Caco-2 (cell line): ENCODE results near the gene SYTL5. TPM values are rescaled to one million over a fixed set of nuclear protein-coding genes. Genes with fewer than 3 reads are reported as not detected.

ENCODE experiments used
- BruUV-seq: library from RNA; stranded (reverse); fragments of 400-500 nt; replicated peaks from 2 replicates; lab custom pipeline; 2021; lab: Mats Ljungman, UMichigan
- CTCF ChIA-PET: fragments of 300-600 bp; sonication (Branson Sonifier 250); formaldehyde crosslinking; loops from one replicate; lab custom pipeline; 2022; ENCODE audit warnings: antibody characterized with exemption; lab: Charles Lee
- POLR2A ChIA-PET: fragments of 300-600 bp; sonication (Branson Sonifier 250); formaldehyde crosslinking; loops from one replicate; lab custom pipeline; 2022; ENCODE audit warnings: antibody characterized with exemption; lab: Charles Lee
- DNase-seq, 2 experiments: peaks; one replicate each; pipeline versions ENCODE4 v3.0.0 to v3.0.0-alpha.2; 2020 to 2022
- H3K27me3 ChIP-seq: replicated peaks from 2 replicates; pipeline ENCODE4 v1.6.0; 2011; ENCODE audit warnings: low read length; ENCODE audit not compliant: control insufficient read depth, insufficient read depth
- H3K36me3 ChIP-seq: 2 replicates; pipeline ENCODE4 v1.5.1; 2011; ENCODE audit warnings: low read length; ENCODE audit not compliant: control insufficient read depth, insufficient read depth
- H3K4me1 ChIP-seq: fragments of 250-450 bp; sonication (Bioruptor Pico); 2 replicates; pipeline ENCODE4 v1.5.1; 2020; ENCODE audit warnings: mild to moderate bottlenecking
- H3K4me3 ChIP-seq: 2 replicates; pipeline ENCODE4 v1.5.1; 2011; ENCODE audit warnings: low read depth, mild to moderate bottlenecking, control low read depth, low read length
- H3K9me3 ChIP-seq: fragments of 250-450 bp; sonication (Bioruptor Pico); 2 replicates; pipeline ENCODE4 v1.5.1; 2020; ENCODE audit warnings: mild to moderate bottlenecking, moderate library complexity
- H3K27ac Mint-ChIP-seq: one replicate; pipeline ENCODE4 v1.8.0; 2022; ENCODE audit warnings: mixed read lengths; ENCODE audit not compliant: unreplicated experiment
- H3K27me3 Mint-ChIP-seq: one replicate; pipeline ENCODE4 v1.8.0; 2022; ENCODE audit warnings: mixed read lengths; ENCODE audit not compliant: insufficient read depth, unreplicated experiment
- H3K36me3 Mint-ChIP-seq: one replicate; pipeline ENCODE4 v1.8.0; 2022; ENCODE audit warnings: mild to moderate bottlenecking, mixed read lengths; ENCODE audit not compliant: insufficient read depth, unreplicated experiment
- H3K4me1 Mint-ChIP-seq: one replicate; pipeline ENCODE4 v1.8.0; 2022; ENCODE audit warnings: low read depth, mixed read lengths; ENCODE audit not compliant: unreplicated experiment
- H3K4me3 Mint-ChIP-seq: one replicate; pipeline ENCODE4 v1.8.0; 2022; ENCODE audit warnings: mild to moderate bottlenecking, moderate library complexity, mixed read lengths; ENCODE audit not compliant: unreplicated experiment
- H3K9me3 Mint-ChIP-seq: one replicate; pipeline ENCODE4 v1.8.0; 2022; ENCODE audit warnings: mixed read lengths; ENCODE audit not compliant: unreplicated experiment
- intact Hi-C: fragments of 100-400 bp; cut with micrococcal nuclease; formaldehyde crosslinking; loops from one replicate; pipeline ENCODE4 v1.10.0; 2022; ENCODE audit not compliant: unreplicated experiment
- microRNA-seq: library from miRNA; unstranded; fragments of <30 nt; microRNA quantifications from one replicate; pipeline ENCODE4 v1.2.0, GENCODE V29; 2022
- total RNA-seq: library from RNA; stranded (reverse); gene quantifications from 2 replicates; pipeline ENCODE4 v1.2.3, GENCODE V29; 2022
- TF ChIP-seq, protein P1 (sequence below), 2 experiments: fragments of 200-600 bp in 1 of 2; IDR thresholded peaks; 1 replicate in 1 of 2; 2 replicates in 1 of 2; pipeline versions ENCODE4 v1.5.1 to v1.8.0; 2011 to 2022; ENCODE audit warnings: antibody characterized with exemption in 1 of 2, control low read depth in 1 of 2, inconsistent platforms in 1 of 2, low read depth in 1 of 2, low read length in 1 of 2, mild to moderate bottlenecking in 1 of 2, moderate library complexity in 1 of 2; ENCODE audit not compliant: insufficient read depth in 1 of 2, severe bottlenecking in 1 of 2, unreplicated experiment in 1 of 2

Gene SYTL5
- total RNA-seq, 1 experiment from 2014 or later = 8.9 TPM

DNA sequence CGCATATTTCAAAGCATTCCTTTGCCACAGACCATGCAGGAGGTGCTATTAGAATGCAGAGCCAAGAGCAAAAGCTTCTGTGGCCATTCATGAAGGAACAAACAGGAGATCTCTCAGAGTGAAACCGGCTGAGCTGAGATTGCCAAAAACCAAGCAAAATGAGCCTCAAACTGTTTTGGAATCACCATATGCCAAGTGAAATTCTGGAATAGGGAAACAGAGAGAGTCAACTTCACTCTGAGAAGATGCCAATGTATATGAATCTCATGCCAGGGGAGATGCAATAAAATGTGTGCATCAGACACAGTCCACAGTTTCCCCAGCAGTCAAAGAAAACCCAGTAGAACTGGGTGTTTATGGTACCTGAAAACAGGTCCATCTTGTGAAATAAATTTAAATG lies 172.0 kb downstream of the SYTL5 start:
- TF ChIP-seq, protein P1, sequence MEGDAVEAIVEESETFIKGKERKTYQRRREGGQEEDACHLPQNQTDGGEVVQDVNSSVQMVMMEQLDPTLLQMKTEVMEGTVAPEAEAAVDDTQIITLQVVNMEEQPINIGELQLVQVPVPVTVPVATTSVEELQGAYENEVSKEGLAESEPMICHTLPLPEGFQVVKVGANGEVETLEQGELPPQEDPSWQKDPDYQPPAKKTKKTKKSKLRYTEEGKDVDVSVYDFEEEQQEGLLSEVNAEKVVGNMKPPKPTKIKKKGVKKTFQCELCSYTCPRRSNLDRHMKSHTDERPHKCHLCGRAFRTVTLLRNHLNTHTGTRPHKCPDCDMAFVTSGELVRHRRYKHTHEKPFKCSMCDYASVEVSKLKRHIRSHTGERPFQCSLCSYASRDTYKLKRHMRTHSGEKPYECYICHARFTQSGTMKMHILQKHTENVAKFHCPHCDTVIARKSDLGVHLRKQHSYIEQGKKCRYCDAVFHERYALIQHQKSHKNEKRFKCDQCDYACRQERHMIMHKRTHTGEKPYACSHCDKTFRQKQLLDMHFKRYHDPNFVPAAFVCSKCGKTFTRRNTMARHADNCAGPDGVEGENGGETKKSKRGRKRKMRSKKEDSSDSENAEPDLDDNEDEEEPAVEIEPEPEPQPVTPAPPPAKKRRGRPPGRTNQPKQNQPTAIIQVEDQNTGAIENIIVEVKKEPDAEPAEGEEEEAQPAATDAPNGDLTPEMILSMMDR (IDR thresholded peaks at IDR 0.05; ENCODE audit: insufficient read depth in 1 of 2, low read depth in 1 of 2, low read length in 1 of 2, severe bottlenecking in 1 of 2, unreplicated experiment in 1 of 2) = no peak
- H3K9me3 ChIP-seq = no peaks in the 10 kb centered on the region
- Mint-ChIP-seq H3K9me3 (no peaks in the 10 kb centered on the region), H3K36me3 (no peaks in the 10 kb centered on the region), H3K27ac (no peak overlapping the region), H3K4me3 (no peak overlapping the region), H3K4me1 (no peaks in the 10 kb centered on the region), H3K27me3 (peaks cover 4% of the 10 kb centered on the region)
- no peaks in the 10 kb centered on the region for H3K27me3 ChIP-seq
- H3K36me3 ChIP-seq = no peaks in the 10 kb centered on the region
- no peak overlapping the region for H3K4me3 ChIP-seq
- no peaks in the 10 kb centered on the region for H3K4me1 ChIP-seq
- intact Hi-C loops = loop anchor here (5.0 kb wide), 2 partner anchors 271 to 351 kb away; no protein-coding TSS in a partner anchor
- ChIA-PET CTCF (no interaction called here), POLR2A (no interaction called here)
- no TSS peak for BruUV-seq
- no peak for DNase-seq

Small RNA genes within 50 kb of the gene (microRNA-seq; reads per million reads assigned to microRNA genes)
- gene MIR548AJ2 = not detected

Other genes with a start within 250 kb of the SYTL5 start
- gene CYBB, start 226.5 kb upstream of the SYTL5 start, total RNA-seq = 0.23 and 0.43 TPM in 2 replicates
- gene DYNLT3, start 159.0 kb upstream of the SYTL5 start, total RNA-seq = 26.9 and 27.5 TPM in 2 replicates
- gene SRPX, start 214.3 kb downstream of the SYTL5 start, total RNA-seq = 1.7 and 2.2 TPM in 2 replicates